Type B pancreatic cell (in vitro differentiated cells): ENCODE data around the gene ADAM17. TPM values are rescaled to one million over a fixed set of nuclear protein-coding genes. Genes with fewer than 3 reads are reported as not detected.

Experiments
- DNase-seq: peaks from one replicate; pipeline ENCODE4 v3.0.0; 2021; ENCODE audit warnings: mixed read lengths; ENCODE audit not compliant: unreplicated experiment; ENCODE audit errors: extremely low spot score
- H3K27ac Mint-ChIP-seq: 2 replicates; pipeline ENCODE4 v1.8.0; 2021; ENCODE audit warnings: mild to moderate bottlenecking, mixed read lengths
- H3K27me3 Mint-ChIP-seq: 2 replicates; pipeline ENCODE4 v1.8.0; 2021; ENCODE audit warnings: mixed read lengths
- H3K36me3 Mint-ChIP-seq: 2 replicates; pipeline ENCODE4 v1.8.0; 2021; ENCODE audit warnings: mixed read lengths
- H3K4me1 Mint-ChIP-seq: one replicate; pipeline ENCODE4 v1.8.0; 2021; ENCODE audit warnings: mixed read lengths; ENCODE audit not compliant: unreplicated experiment
- H3K4me3 Mint-ChIP-seq: 2 replicates; pipeline ENCODE4 v1.8.0; 2021; ENCODE audit warnings: mild to moderate bottlenecking, mixed read lengths
- H3K9me3 Mint-ChIP-seq: 2 replicates; pipeline ENCODE4 v1.8.0; 2021; ENCODE audit warnings: mixed read lengths
- total RNA-seq: library from RNA; stranded (reverse); gene quantifications from 2 replicates; pipeline ENCODE4 v1.2.1, GENCODE V29; 2021; ENCODE audit warnings: low replicate concordance
- TF ChIP-seq, protein P1 (sequence below): fragments of 200-600 bp; sonication (generic); conservative IDR thresholded peaks from 2 replicates; pipeline ENCODE4 v1.5.0; 2021; ENCODE audit warnings: antibody characterized with exemption, mild to moderate bottlenecking

The ADAM17 gene
- total RNA-seq, 1 donor from 2014 or later = 37.6 TPM

DNA sequence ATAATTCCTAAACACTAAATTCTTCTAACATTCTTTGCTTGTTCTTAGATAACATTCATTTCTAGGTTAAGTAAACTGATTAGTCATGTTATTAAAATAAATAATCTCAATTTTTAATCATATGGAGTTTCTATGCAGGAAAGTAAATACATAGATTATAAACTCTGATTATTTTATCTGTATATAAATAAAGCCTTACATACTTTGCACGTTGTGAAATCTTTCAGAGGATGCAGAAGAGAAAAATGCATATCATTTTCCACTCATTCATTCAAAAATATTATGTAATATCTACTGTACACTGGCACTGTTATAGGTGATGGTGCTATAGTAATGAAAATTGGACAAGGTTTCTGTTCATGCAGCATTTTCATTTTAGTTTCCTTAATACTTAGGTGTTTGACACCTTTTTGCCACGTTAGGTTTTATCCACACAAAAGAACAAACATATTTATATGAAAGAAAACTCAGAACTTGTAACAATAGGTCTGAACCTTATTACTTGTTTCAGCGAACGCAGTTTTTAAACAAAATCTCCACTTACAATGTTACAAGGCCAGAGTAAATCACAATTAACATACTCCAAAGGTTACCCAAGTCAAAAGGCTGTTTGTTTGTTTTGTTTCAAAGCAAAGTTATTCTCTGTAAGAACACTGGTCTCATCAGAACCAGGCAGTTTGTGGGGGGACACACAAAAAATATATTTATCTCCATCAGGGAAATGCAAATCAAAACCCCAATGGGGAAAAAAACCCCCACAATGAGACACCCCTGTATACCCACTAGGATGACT is 27.4 kb downstream of the ADAM17 start:
- Mint-ChIP-seq H3K9me3 (no peaks in the 10 kb centered on the region), H3K4me3 (no peak overlapping the region), H3K36me3 (peaks cover 18% of the 10 kb centered on the region)

DNA sequence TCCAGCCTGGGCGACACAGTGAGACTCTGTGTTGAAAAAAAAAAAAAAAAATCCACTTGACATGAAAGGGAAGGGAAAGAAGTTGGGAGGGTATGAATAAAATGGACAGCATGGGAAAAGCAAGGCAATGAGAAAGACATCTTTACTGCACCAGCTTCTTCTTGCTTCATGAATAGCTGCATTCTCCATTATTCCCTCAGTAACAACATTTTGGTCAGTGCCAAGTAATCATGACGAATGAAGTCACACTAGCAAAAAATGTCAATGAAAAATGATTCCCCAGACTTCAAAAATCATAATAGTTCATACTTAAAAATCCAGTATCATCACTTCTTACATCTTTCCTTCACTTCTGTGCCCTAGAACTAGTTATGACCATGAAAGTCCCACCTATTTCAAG is 30.4 kb downstream of the ADAM17 start:
- TF ChIP-seq, protein P1, sequence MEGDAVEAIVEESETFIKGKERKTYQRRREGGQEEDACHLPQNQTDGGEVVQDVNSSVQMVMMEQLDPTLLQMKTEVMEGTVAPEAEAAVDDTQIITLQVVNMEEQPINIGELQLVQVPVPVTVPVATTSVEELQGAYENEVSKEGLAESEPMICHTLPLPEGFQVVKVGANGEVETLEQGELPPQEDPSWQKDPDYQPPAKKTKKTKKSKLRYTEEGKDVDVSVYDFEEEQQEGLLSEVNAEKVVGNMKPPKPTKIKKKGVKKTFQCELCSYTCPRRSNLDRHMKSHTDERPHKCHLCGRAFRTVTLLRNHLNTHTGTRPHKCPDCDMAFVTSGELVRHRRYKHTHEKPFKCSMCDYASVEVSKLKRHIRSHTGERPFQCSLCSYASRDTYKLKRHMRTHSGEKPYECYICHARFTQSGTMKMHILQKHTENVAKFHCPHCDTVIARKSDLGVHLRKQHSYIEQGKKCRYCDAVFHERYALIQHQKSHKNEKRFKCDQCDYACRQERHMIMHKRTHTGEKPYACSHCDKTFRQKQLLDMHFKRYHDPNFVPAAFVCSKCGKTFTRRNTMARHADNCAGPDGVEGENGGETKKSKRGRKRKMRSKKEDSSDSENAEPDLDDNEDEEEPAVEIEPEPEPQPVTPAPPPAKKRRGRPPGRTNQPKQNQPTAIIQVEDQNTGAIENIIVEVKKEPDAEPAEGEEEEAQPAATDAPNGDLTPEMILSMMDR = no peak
- peaks cover 29% of the 10 kb centered on the region for H3K36me3 Mint-ChIP-seq
- H3K9me3 Mint-ChIP-seq = no peaks in the 10 kb centered on the region
- no peak for DNase-seq
- H3K27me3 Mint-ChIP-seq = no peaks in the 10 kb centered on the region
- H3K4me1 Mint-ChIP-seq = no peaks in the 10 kb centered on the region
- no peak overlapping the region for H3K4me3 Mint-ChIP-seq
- H3K27ac Mint-ChIP-seq = no peak overlapping the region

More for the DNA sequence above, 27.4 kb downstream of the ADAM17 start:
- H3K27ac Mint-ChIP-seq = no peak overlapping the region
- no peak for DNase-seq
- H3K27me3 Mint-ChIP-seq = no peaks in the 10 kb centered on the region
- TF ChIP-seq, protein P1 = no peak
- no peaks in the 10 kb centered on the region for H3K4me1 Mint-ChIP-seq

DNA sequence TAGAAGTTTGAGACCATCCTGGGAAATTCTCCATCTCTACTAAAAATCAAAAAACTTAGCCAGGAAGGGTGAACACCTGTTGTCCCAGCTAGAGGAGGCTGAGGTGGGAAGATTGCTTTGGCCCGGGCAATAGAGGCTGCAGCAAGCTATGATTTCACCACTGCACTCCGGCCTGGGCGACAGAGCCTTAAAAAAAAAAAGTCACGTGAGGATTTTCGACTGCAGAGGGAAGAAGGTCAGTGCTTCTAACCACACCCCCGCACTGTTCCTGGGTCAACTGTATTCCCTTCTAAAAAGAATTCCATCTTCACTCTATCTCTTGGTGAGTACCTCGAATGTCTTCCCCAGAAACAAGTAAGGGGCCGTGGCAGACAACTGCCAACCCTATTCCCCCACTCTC is 31.3 kb downstream of the ADAM17 start:
- no peak overlapping the region for H3K4me3 Mint-ChIP-seq
- H3K4me1 Mint-ChIP-seq = no peaks in the 10 kb centered on the region
- TF ChIP-seq, protein P1 = no peak
- peaks cover 34% of the 10 kb centered on the region for H3K36me3 Mint-ChIP-seq
- DNase-seq = no peak
- H3K27ac Mint-ChIP-seq = no peak overlapping the region
- no peaks in the 10 kb centered on the region for H3K27me3 Mint-ChIP-seq
- H3K9me3 Mint-ChIP-seq = no peaks in the 10 kb centered on the region

DNA sequence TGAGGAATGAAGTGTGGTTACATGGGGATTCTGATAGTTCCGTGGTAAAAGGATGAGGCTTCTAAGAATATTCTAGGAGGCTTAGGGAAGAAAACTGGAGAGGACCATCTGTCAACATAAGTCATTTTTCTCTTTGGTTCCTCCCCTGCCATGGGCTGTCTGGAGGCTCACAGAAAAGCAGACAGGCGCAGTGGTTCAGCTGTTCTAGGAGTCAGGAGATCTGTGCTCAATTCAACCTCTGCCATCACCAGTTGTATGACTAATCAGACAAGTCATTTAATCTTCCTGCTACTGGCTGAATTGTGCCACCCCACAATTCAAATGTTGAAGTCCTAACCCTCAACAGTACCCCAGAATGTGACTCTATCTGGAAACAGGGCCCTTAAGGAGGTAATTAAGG is 36.4 kb downstream of the ADAM17 start:
- Mint-ChIP-seq H3K9me3 (no peaks in the 10 kb centered on the region), H3K36me3 (peaks cover 34% of the 10 kb centered on the region), H3K4me1 (no peaks in the 10 kb centered on the region), H3K27ac (no peak overlapping the region), H3K4me3 (no peak overlapping the region), H3K27me3 (no peaks in the 10 kb centered on the region)
- DNase-seq = no peak
- TF ChIP-seq, protein P1 = no peak

DNA sequence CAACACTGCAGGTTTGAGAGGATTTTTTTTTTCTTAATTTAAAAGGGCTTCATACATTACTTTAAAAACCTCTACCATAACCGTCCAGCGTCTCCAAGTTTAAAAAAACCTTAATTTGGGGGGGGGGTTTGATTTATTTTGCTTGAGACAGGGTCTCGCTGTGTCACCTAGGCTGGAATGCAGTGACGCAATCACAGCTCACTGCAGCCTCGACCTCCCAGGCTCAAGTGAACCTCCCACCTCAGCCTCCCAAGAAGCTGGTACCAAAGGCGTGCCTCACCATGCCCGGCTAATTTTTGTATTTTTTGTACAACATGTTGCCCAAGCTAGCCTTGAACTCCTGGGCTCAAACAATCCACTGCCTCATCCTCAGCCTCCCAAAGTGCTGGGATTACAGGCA is 36.9 kb downstream of the ADAM17 start:
- DNase-seq = no peak
- Mint-ChIP-seq H3K27me3 (no peaks in the 10 kb centered on the region), H3K4me3 (no peak overlapping the region), H3K27ac (no peak overlapping the region), H3K36me3 (peaks cover 34% of the 10 kb centered on the region), H3K4me1 (no peaks in the 10 kb centered on the region), H3K9me3 (no peaks in the 10 kb centered on the region)
- TF ChIP-seq, protein P1 = no peak
